ENCODE measurements around the gene CLMN. TPM values are rescaled to one million over a fixed set of nuclear protein-coding genes. Genes with fewer than 3 reads are reported as not detected.

The CLMN gene
- total and polyA plus RNA-seq, 2 donors (not counting 3 experiments of a cell fraction or from before 2014, with no cell fraction given): 0.72 to 9.6 TPM

- intact Hi-C loops (cut with micrococcal nuclease) (no loop called here), dilution Hi-C loops (cut with MboI; ENCODE audit: extremely low pct_ligation_motif_present, low sequenced_read_pairs) (no loop called here)
- H3K36me3 ChIP-seq (ENCODE audit: control insufficient read depth in 2 of 2, extremely low read depth in 1 of 2, insufficient read depth in 2 of 2, low read length in 2 of 2): no peaks in the 10 kb centered on the region
- H3K27ac ChIP-seq (ENCODE audit: insufficient read depth, low read depth, low read length): no peak overlapping the region
- TF ChIP-seq FOS (IDR thresholded peaks at IDR 0.05; ENCODE audit: borderline replicate concordance, insufficient read depth, low read length) (no peak), MYC (IDR thresholded peaks at IDR 0.05; ENCODE audit: low read depth, low read length) (no peak), CTCF (IDR thresholded peaks at IDR 0.05; ENCODE audit: extremely low read depth in 1 of 2, insufficient read depth in 1 of 2, low read depth in 1 of 2, low read length in 2 of 2) (no peak), POLR2A (IDR thresholded peaks at IDR 0.05; ENCODE audit: low read depth, low read length) (no peak), GATA2 (IDR thresholded peaks at IDR 0.05; ENCODE audit: insufficient read depth, insufficient read length, low read depth, low read length) (no peak), EZH2 (IDR thresholded peaks at IDR 0.05; ENCODE audit: borderline replicate concordance, low read depth, low read length, severe bottlenecking) (no peak), JUN (IDR thresholded peaks at IDR 0.05; ENCODE audit: borderline replicate concordance, insufficient read depth, insufficient read length, low read depth) (no peak), MAX (IDR thresholded peaks at IDR 0.05; ENCODE audit: insufficient read depth, insufficient read length) (no peak), POLR2AphosphoS5 (IDR thresholded peaks at IDR 0.05; ENCODE audit: insufficient read depth, low read depth, low read length) (no peak)
- no peak overlapping the region for H3K4me3 ChIP-seq (replicated peaks in 1 of 3; ENCODE audit: insufficient read depth in 1 of 3, low read depth in 1 of 3, low read length in 3 of 3)
- H2AFZ ChIP-seq (ENCODE audit: low read depth, low read length): no peak overlapping the region
- H3K9me1 ChIP-seq (replicated peaks; ENCODE audit: control insufficient read depth, extremely low read depth, insufficient read depth, low read length): no peaks in the 10 kb centered on the region
- H3K9ac ChIP-seq (replicated peaks; ENCODE audit: extremely low read depth, insufficient read depth, low read length): no peak overlapping the region
- H3K27me3 ChIP-seq (ENCODE audit: control insufficient read depth in 2 of 2, insufficient read depth in 2 of 2, low read length in 2 of 2): no peaks in the 10 kb centered on the region
- no peak for DNase-seq (ENCODE audit: low read depth, low spot score)
- no peaks in the 10 kb centered on the region for H4K20me1 ChIP-seq (replicated peaks; ENCODE audit: control insufficient read depth, extremely low read depth, insufficient read depth, low read length)
- POLR2A ChIA-PET: no interaction called here
- H3K79me2 ChIP-seq (ENCODE audit: control insufficient read depth, insufficient read depth, low read length): no peaks in the 10 kb centered on the region
- no peak for FAIRE-seq
- no TSS peak for BruUV-seq (replicated peaks)
- H3K9me3 ChIP-seq (replicated peaks; ENCODE audit: control insufficient read depth, insufficient read depth, low read length): no peaks in the 10 kb centered on the region
- H3K4me1 ChIP-seq (ENCODE audit: control insufficient read depth, extremely low read depth, insufficient read depth, low read length): peaks cover 47% of the 10 kb centered on the region
- CTCF ChIA-PET: interaction anchor here (0.9 to 1.4 kb wide), 3 partner anchors 10 to 106 kb away, joined by 3 to 5 read pairs (median 3); no protein-coding TSS in a partner anchor
- H3K4me2 ChIP-seq (ENCODE audit: insufficient read depth, low read length): no peak overlapping the region
These were observed 63.5 kb downstream of the CLMN start for GRCh38 chr14:95256002-95256775.
